Measurements from ENCODE around the gene ARSA. TPM values are rescaled to one million over a fixed set of nuclear protein-coding genes. Genes with fewer than 3 reads are reported as not detected.

Gene ARSA
- total RNA-seq, 1 experiment from 2014 or later: 10.3 TPM

DNA sequence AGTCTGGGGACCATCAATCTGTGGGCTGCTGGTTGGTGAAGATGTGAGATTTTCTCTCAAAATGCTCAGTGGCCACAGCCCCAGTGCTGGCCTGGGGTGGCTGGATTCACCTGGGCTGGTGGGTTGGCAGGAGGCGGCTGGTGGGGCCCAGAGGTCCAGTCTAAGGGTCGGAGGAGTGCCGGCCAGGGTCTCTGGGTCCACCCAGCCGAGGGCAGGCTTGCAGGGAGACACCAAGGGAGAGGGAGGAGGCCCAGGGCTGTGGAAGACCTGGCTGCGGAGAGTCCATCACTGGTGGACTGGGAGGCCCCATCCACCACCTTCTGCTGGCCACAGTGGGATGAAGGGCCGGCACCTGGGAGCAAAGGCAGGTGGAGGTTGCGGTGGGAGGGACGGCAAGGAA lies 44.1 kb upstream of the ARSA start:
- no peaks in the 10 kb centered on the region; a peak in 1 of 7 replicates for H3K36me3 Mint-ChIP-seq (ENCODE audit: insufficient read depth in 1 of 3, low read depth in 3 of 3)
- WGBS (ENCODE audit: extremely low coverage, insufficient read length, low lambda C conversion rate): no CpG with 5 or more reads among the region's 8 CpGs

More for the DNA sequence above, 44.1 kb upstream of the ARSA start:
- peaks cover 16 to 36% of the 10 kb centered on the region in 2 experiments for H3K4me1 Mint-ChIP-seq
- H3K4me1 ChIP-seq (ENCODE audit: insufficient read depth, low read length): no peaks in the 10 kb centered on the region; the same call in 1 of the 2 replicates
- no peak overlapping the region for H2BK15ac ChIP-seq (ENCODE audit: low read depth, low read length)
- H3K27me3 Mint-ChIP-seq (ENCODE audit: low read depth): peaks cover 78% of the 10 kb centered on the region
- TF ChIP-seq, protein P1, sequence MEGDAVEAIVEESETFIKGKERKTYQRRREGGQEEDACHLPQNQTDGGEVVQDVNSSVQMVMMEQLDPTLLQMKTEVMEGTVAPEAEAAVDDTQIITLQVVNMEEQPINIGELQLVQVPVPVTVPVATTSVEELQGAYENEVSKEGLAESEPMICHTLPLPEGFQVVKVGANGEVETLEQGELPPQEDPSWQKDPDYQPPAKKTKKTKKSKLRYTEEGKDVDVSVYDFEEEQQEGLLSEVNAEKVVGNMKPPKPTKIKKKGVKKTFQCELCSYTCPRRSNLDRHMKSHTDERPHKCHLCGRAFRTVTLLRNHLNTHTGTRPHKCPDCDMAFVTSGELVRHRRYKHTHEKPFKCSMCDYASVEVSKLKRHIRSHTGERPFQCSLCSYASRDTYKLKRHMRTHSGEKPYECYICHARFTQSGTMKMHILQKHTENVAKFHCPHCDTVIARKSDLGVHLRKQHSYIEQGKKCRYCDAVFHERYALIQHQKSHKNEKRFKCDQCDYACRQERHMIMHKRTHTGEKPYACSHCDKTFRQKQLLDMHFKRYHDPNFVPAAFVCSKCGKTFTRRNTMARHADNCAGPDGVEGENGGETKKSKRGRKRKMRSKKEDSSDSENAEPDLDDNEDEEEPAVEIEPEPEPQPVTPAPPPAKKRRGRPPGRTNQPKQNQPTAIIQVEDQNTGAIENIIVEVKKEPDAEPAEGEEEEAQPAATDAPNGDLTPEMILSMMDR (conservative IDR thresholded peaks at IDR 0.05): no peak
- H3K4me2 ChIP-seq (ENCODE audit: insufficient read depth, insufficient read length, low read length): no peak overlapping the region
- no peak overlapping the region for H2AK5ac ChIP-seq (ENCODE audit: insufficient read length, low read length)
- no peak overlapping the region for H4K91ac ChIP-seq (ENCODE audit: insufficient read length, low read depth, low read length)
- no peak overlapping the region for H2BK12ac ChIP-seq (ENCODE audit: insufficient read length, low read depth, low read length)
- H3K27ac Mint-ChIP-seq: no peak overlapping the region
- H3K9me3 Mint-ChIP-seq: peaks cover 0 to 2% of the 10 kb centered on the region in 2 experiments; a peak in 1 of 5 replicates
- no peak overlapping the region for H3K14ac ChIP-seq (ENCODE audit: insufficient read depth, low read length)
- no peak overlapping the region for H3K56ac ChIP-seq (ENCODE audit: insufficient read length, low read depth, low read length)
- H2AFZ ChIP-seq (ENCODE audit: low read length): no peak overlapping the region
- H3K23ac ChIP-seq (ENCODE audit: insufficient read length, low read depth, low read length): no peak overlapping the region
- no peaks in the 10 kb centered on the region for H3K79me2 ChIP-seq (ENCODE audit: insufficient read depth, low read length)
- peaks cover 8% of the 10 kb centered on the region for H3K23me2 ChIP-seq (ENCODE audit: insufficient read length, low read depth, low read length, poor library complexity, severe bottlenecking)
- H3K4ac ChIP-seq (ENCODE audit: low read depth, low read length): no peak overlapping the region
- no peak overlapping the region for H3T11ph ChIP-seq (ENCODE audit: low read length)
- H3K27me3 ChIP-seq (ENCODE audit: insufficient read depth, low read length): peaks cover 6% of the 10 kb centered on the region; the same call in 1 of the 2 replicates
- no peaks in the 10 kb centered on the region for H3K9me3 ChIP-seq (ENCODE audit: control insufficient read depth, low read depth, low read length)
- H2BK20ac ChIP-seq (ENCODE audit: low read depth, low read length, poor library complexity, severe bottlenecking): no peak overlapping the region
- H2BK120ac ChIP-seq (ENCODE audit: low read depth, low read length, poor library complexity, severe bottlenecking): no peak overlapping the region
- H3K18ac ChIP-seq (ENCODE audit: insufficient read length, low read depth, low read length): no peak overlapping the region
- H4K20me1 ChIP-seq (ENCODE audit: control insufficient read depth, insufficient read depth, insufficient read length): no peaks in the 10 kb centered on the region
- H3K4me3 Mint-ChIP-seq: no peak overlapping the region
- H4K5ac ChIP-seq (ENCODE audit: insufficient read length, low read depth, low read length): no peak overlapping the region
- no peak overlapping the region for H3K27ac ChIP-seq (ENCODE audit: insufficient read length, low read depth, low read length)
- no peak for DNase-seq
- H2BK5ac ChIP-seq (ENCODE audit: insufficient read length, low read length): no peak overlapping the region
- H3K79me1 ChIP-seq (ENCODE audit: insufficient read depth, low read depth, low read length, poor library complexity, severe bottlenecking): no peaks in the 10 kb centered on the region
- no peak overlapping the region for H3K9ac ChIP-seq (ENCODE audit: extremely low read depth, insufficient read length, low read length)
- no peak overlapping the region for H4K8ac ChIP-seq (replicated peaks; ENCODE audit: insufficient read length, low read depth, low read length)

Measured in H9 (cell line).